Activated CD4-positive, alpha-beta T cell treated with anti-CD3 and anti-CD28 coated beads, Interleukin-2, amount 10 ng/mL, durations not matched to agents 24 days and 14 days (primary cell): Measurements from ENCODE around the gene ZNF48. TPM values are rescaled to one million over a fixed set of nuclear protein-coding genes. Genes with fewer than 3 reads are reported as not detected.

Experiments used
- DNase-seq: peaks from one replicate; pipeline ENCODE4 v3.0.0; 2022
- H3K27ac Mint-ChIP-seq: one replicate; pipeline ENCODE4 v1.8.0; 2022; ENCODE audit warnings: mild to moderate bottlenecking, mixed read lengths
- H3K27me3 Mint-ChIP-seq: one replicate; pipeline ENCODE4 v1.8.0; 2022; ENCODE audit warnings: mixed read lengths
- H3K36me3 Mint-ChIP-seq: one replicate; pipeline ENCODE4 v1.8.0; 2022; ENCODE audit warnings: low read depth, mild to moderate bottlenecking, mixed read lengths
- H3K4me1 Mint-ChIP-seq: one replicate; pipeline ENCODE4 v1.8.0; 2021; ENCODE audit warnings: mixed read lengths
- H3K4me3 Mint-ChIP-seq: one replicate; pipeline ENCODE4 v1.8.0; 2022; ENCODE audit warnings: mild to moderate bottlenecking, moderate library complexity, mixed read lengths
- H3K9me3 Mint-ChIP-seq: one replicate; pipeline ENCODE4 v1.8.0; 2021; ENCODE audit warnings: mixed read lengths
- intact Hi-C: fragments of 100-400 bp; cut with micrococcal nuclease; formaldehyde crosslinking; loops from one replicate; pipeline ENCODE4 v1.15.1; 2023
- total RNA-seq: library from RNA; stranded (reverse); gene quantifications from 2 replicates; pipeline ENCODE4 v1.2.3, GENCODE V29; 2022

ZNF48 gene
- total RNA-seq, 1 donor from 2014 or later = 16.5 TPM

DNA sequence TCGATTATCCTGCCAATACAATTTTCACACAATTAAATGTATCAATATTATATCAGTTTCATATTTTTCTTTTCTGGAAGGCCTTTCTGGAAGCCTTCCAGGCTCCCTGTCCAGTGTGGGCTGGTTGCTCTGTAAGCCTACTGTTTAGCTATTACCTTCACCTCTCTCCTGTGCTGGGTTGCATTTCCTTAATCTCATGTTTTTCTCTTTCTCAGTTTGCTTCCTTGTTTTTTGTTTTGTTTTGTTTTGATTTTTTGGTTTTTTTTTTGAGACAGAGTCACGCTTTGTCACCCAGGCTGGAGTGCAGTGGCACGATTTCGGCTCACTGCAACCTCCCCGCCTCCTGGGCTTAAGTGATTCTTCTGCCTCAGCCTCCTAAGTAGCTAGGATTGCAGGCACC is 43.6 kb downstream of the ZNF48 start:
- H3K36me3 Mint-ChIP-seq = peaks cover 15% of the 10 kb centered on the region
- H3K9me3 Mint-ChIP-seq = no peaks in the 10 kb centered on the region
- intact Hi-C loops = no loop called here
- no peak for DNase-seq
- H3K27me3 Mint-ChIP-seq = no peaks in the 10 kb centered on the region
- peaks cover 26% of the 10 kb centered on the region for H3K4me1 Mint-ChIP-seq
- H3K27ac Mint-ChIP-seq = no peak overlapping the region
- no peak overlapping the region for H3K4me3 Mint-ChIP-seq

- intact Hi-C loops = no loop called here
- Mint-ChIP-seq H3K27me3 (no peaks in the 10 kb centered on the region), H3K4me1 (peaks cover 26% of the 10 kb centered on the region), H3K36me3 (peaks cover 25% of the 10 kb centered on the region), H3K27ac (no peak overlapping the region), H3K9me3 (no peaks in the 10 kb centered on the region), H3K4me3 (no peak overlapping the region)
- no peak for DNase-seq
These were observed 44.6 kb downstream of the ZNF48 start for GRCh38 chr16:30439720-30440348.

DNA sequence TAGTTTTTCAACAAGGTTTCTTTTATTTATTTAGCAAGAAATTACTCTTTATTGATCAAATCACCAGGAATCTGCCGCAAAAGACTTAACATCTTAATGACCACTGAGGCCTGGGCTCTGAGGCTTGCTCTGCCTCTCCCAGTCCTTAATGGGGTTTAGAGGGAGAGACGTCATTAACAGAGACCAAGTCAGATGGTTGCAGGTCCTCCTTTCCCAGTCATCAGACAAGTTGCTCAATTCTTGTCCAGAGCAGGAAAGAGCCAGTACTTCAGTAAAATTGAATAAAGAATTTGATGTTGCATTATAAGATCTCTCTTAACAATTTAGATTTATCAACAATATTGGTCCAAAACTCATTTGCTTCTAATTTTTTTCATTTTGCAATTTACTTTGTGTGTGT is 48.4 kb downstream of the ZNF48 start:
- Mint-ChIP-seq H3K9me3 (no peaks in the 10 kb centered on the region), H3K27me3 (no peaks in the 10 kb centered on the region), H3K4me1 (peaks cover 33% of the 10 kb centered on the region), H3K36me3 (peaks cover 31% of the 10 kb centered on the region), H3K27ac (peak overlapping the region; percentile 29), H3K4me3 (peak overlapping the region; percentile 89)
- no peak for DNase-seq
- intact Hi-C loops = no loop called here

DNA sequence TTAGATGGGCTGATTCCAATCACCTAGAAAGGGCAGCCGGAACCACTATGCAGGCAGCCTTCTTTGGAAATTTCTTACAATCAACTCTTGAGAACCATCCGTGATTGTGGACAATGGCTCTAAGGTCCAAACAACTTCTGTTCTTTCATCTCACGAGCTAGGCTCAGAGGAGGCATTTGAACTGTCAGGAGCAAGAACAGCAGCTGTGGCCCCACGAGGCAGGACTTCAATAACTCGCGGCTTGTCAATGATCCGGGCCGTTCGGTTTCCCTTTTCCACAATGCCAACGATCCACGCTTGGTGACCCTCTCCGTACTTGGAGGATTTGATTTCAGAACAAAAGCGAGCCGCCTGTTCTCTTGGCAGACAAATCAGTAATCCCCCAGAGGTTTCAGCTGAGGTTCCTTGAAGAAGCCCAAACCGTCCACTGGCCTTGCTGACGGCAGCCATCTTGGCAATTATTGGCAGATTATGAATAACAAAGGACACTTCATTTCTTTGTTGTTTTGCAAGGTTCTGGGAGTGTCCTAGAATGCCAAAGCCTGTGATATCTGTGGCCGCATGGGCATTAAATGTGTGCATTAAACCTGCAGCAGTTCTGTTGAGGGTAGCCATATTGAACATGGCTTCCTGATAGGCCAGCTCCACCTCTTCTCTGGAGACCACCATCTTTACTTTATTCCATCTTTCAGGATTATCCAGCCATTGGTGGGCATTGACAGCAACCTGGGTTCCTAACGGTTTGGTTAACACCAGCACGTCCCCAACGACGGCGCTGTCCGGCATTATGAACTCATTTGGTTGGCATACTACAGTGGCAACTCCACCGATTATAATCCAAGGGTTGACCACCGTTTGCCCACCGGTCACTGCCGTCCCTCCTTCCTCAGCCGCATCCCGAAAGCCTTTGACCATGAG is 49.3 kb downstream of the ZNF48 start:
- DNase-seq = no peak
- peak overlapping the region; percentile 89 for H3K4me3 Mint-ChIP-seq
- H3K27ac Mint-ChIP-seq = peak overlapping the region; percentile 90
- no peaks in the 10 kb centered on the region for H3K27me3 Mint-ChIP-seq
- H3K9me3 Mint-ChIP-seq = no peaks in the 10 kb centered on the region
- intact Hi-C loops = loop anchor here (1.0 kb wide), 3 partner anchors 9 to 14 kb away; partner anchors contain the start of gene DCTPP1
- peaks cover 31% of the 10 kb centered on the region for H3K36me3 Mint-ChIP-seq
- peaks cover 33% of the 10 kb centered on the region for H3K4me1 Mint-ChIP-seq

- Mint-ChIP-seq H3K27ac (peak overlapping the region; percentile 90), H3K27me3 (no peaks in the 10 kb centered on the region), H3K4me3 (peak overlapping the region; percentile 89), H3K36me3 (peaks cover 31% of the 10 kb centered on the region), H3K9me3 (no peaks in the 10 kb centered on the region), H3K4me1 (peaks cover 33% of the 10 kb centered on the region)
- DNase-seq = no peak
- intact Hi-C loops = loop anchor here (1.0 kb wide), 3 partner anchors 10 to 15 kb away; partner anchors contain the start of gene DCTPP1
These were observed 49.9 kb downstream of the ZNF48 start for GRCh38 chr16:30445149-30445407.

DNA sequence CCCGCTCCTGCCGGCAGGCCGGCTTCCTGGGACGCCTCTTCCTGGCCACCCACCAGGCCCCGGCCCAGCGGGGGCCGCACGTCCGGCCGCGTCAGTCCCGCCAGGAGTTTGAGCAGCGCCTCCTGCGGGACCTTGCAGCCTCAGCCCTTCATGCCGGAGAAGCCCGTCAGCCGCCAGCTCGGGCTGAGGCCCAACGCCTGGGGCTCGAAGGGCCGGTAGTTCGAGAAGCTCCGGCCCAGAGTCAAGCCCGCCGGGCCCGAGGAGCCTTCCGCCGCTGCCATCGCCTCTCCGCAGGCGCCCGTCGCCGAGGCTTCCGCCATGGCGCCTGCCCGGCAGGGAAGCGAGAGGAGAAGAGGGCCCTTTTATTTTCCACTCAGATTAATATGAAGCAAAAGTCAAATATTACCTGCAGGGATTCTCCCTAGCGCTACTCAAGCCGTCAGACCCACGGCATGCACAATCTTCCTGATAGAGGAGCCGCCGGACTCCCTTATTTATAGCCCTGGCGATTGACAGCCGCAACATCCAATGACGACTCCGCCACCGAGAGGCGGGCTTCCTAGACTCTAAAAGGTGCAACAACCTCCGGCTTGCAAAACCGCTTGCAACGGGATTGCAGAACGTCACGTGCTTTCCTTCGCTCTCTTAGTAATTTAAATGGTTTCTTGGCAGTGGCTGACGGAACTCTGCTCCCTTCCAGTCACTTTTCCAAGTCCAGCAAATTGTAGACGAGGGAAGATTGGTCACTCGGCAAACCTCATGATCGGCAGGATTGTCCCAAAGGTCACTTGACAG is 50.4 kb downstream of the ZNF48 start, which contains the start of gene SEPHS2:
Gene SEPHS2, minus strand, starts transcription at position 467 of the 795 bp plus-strand sequence. Its CDS starts 147 bp downstream, at position 320.
- intact Hi-C loops = loop anchor here (1.0 kb wide), 3 partner anchors 10 to 15 kb away; partner anchors contain the start of gene DCTPP1
- Mint-ChIP-seq H3K4me1 (peaks cover 34% of the 10 kb centered on the region), H3K9me3 (no peaks in the 10 kb centered on the region), H3K27me3 (no peaks in the 10 kb centered on the region), H3K4me3 (peak within 1 kb of the TSS; percentile 89), H3K36me3 (peaks cover 31% of the 10 kb centered on the region), H3K27ac (peak within 1 kb of the TSS; percentile 93)
- DNase-seq = peak; percentile 99

DNA sequence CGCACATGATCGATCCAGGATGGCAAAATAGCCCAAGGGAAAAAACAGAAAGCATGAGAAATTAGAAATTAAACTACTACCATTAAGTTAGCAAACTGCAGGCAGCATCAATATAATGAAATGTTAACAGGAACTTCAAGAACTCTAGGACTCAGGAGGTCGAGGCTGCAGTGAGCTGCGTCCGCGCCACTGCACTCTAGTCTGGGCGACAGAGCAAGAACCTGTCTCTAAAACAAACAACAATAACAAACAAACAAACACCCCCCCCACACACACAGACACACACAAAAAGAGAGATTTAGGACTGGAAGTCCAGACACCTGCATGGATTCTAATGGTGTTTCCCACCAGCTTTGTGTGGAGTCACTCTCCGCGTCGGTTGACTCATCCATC is 51.0 kb downstream of the ZNF48 start:
- Mint-ChIP-seq H3K4me3 (peak overlapping the region; percentile 89), H3K27me3 (no peaks in the 10 kb centered on the region), H3K4me1 (peaks cover 38% of the 10 kb centered on the region), H3K27ac (peak overlapping the region; percentile 93), H3K9me3 (no peaks in the 10 kb centered on the region), H3K36me3 (peaks cover 31% of the 10 kb centered on the region)
- DNase-seq = no peak
- intact Hi-C loops = no loop called here

GRCh38 chr16:30447512-30448226 is 52.4 kb downstream of the ZNF48 start:
- peaks cover 26% of the 10 kb centered on the region for H3K36me3 Mint-ChIP-seq
- H3K27ac Mint-ChIP-seq = peak overlapping the region; percentile 34
- DNase-seq = no peak
- no peaks in the 10 kb centered on the region for H3K9me3 Mint-ChIP-seq
- H3K4me3 Mint-ChIP-seq = no peak overlapping the region
- intact Hi-C loops = no loop called here
- peaks cover 42% of the 10 kb centered on the region for H3K4me1 Mint-ChIP-seq
- no peaks in the 10 kb centered on the region for H3K27me3 Mint-ChIP-seq

- H3K27ac Mint-ChIP-seq = no peak overlapping the region
- no peaks in the 10 kb centered on the region for H3K27me3 Mint-ChIP-seq
- H3K9me3 Mint-ChIP-seq = no peaks in the 10 kb centered on the region
- H3K4me1 Mint-ChIP-seq = peaks cover 42% of the 10 kb centered on the region
- peaks cover 14% of the 10 kb centered on the region for H3K36me3 Mint-ChIP-seq
- H3K4me3 Mint-ChIP-seq = no peak overlapping the region
- no peak for DNase-seq
- intact Hi-C loops = loop anchor here (1.0 kb wide), 2 partner anchors 19 to 22 kb away; partner anchors contain the start of gene DCTPP1
These were observed 53.9 kb downstream of the ZNF48 start for GRCh38 chr16:30449116-30449435.

Other genes starting within 250 kb of the ZNF48 start
- 748 and 758 TPM in 2 replicates for gene CORO1A, start 211.8 kb upstream of the ZNF48 start, total RNA-seq
- gene BOLA2B, start 201.8 kb upstream of the ZNF48 start, total RNA-seq = 280 and 300 TPM in 2 replicates
- gene SLX1A, start 201.5 kb upstream of the ZNF48 start, total RNA-seq = 73.0 and 80.7 TPM in 2 replicates
- gene SULT1A3, start 196.2 kb upstream of the ZNF48 start, total RNA-seq = 15.6 and 24.5 TPM in 2 replicates
- 14.5 and 21.1 TPM in 2 replicates for gene NPIPB13, start 146.9 kb upstream of the ZNF48 start, total RNA-seq
- 80.5 and 93.2 TPM in 2 replicates for gene CD2BP2, start 40.1 kb upstream of the ZNF48 start, total RNA-seq
- 68.9 TPM in 2 replicates for gene TBC1D10B, start 24.9 kb upstream of the ZNF48 start, total RNA-seq
- gene MYL11, start 20.6 kb upstream of the ZNF48 start, total RNA-seq = 1.0 and 1.3 TPM in 2 replicates
- 162 and 163 TPM in 2 replicates for gene SEPTIN1, start 12.9 kb upstream of the ZNF48 start, total RNA-seq
- 8.6 and 10.3 TPM in 2 replicates for gene ZNF771, start 12.2 kb downstream of the ZNF48 start, total RNA-seq
- gene DCTPP1, start 34.6 kb downstream of the ZNF48 start, total RNA-seq = 167 and 176 TPM in 2 replicates
- 79.7 and 80.2 TPM in 2 replicates for gene SEPHS2, start 50.5 kb downstream of the ZNF48 start, total RNA-seq
- gene ITGAL, start 77.3 kb downstream of the ZNF48 start, total RNA-seq = 264 and 267 TPM in 2 replicates
- gene ZNF768, start 131.1 kb downstream of the ZNF48 start, total RNA-seq = 12.9 and 14.8 TPM in 2 replicates
- 10.5 and 13.6 TPM in 2 replicates for gene ZNF747, start 139.4 kb downstream of the ZNF48 start, total RNA-seq
- 13.9 and 14.9 TPM in 2 replicates for gene ZNF764, start 163.0 kb downstream of the ZNF48 start, total RNA-seq
- 6.6 and 8.0 TPM in 2 replicates for gene ZNF688, start 176.3 kb downstream of the ZNF48 start, total RNA-seq
- gene ZNF785, start 190.3 kb downstream of the ZNF48 start, total RNA-seq = 17.1 and 17.8 TPM in 2 replicates
- 14.0 and 14.6 TPM in 2 replicates for gene ZNF689, start 215.0 kb downstream of the ZNF48 start, total RNA-seq